GM12878 (cell line): ENCODE data around the gene GRHL1. TPM values are rescaled to one million over a fixed set of nuclear protein-coding genes. Genes with fewer than 3 reads are reported as not detected.
A peak's percentile ranks its signal among the peaks of the same experiment; 100 is the strongest.

Experiments
- BRCA1 ChIP-seq: IDR thresholded peaks from 2 replicates; pipeline ENCODE4 v1.6.1; 2011; ENCODE audit warnings: low read depth, low read length, improper control_type of control experiment
- CBX5 ChIP-seq: sonication (generic); IDR thresholded peaks from 2 replicates; pipeline ENCODE4 v1.6.1; 2016; ENCODE audit warnings: low read depth, moderate library complexity, mild to moderate bottlenecking, inconsistent platforms
- EGR1 ChIP-seq, 2 experiments: IDR thresholded peaks; 1 replicate in 1 of 2; 2 replicates in 1 of 2; pipeline ENCODE4 v1.6.1; 2011 to 2012; ENCODE audit warnings: low read depth in 2 of 2, low read length in 2 of 2, borderline replicate concordance in 1 of 2, mild to moderate bottlenecking in 1 of 2, moderate library complexity in 1 of 2
- ETV6 ChIP-seq, 2 experiments: fragments of 450-650 bp in 1 of 2; IDR thresholded peaks in 1 of 2; conservative IDR thresholded peaks in 1 of 2; 2 replicates each; pipeline ENCODE4 v1.6.1; 2014; ENCODE audit warnings: antibody characterized with exemption in 1 of 2, borderline replicate concordance in 1 of 2, low read depth in 1 of 2, mild to moderate bottlenecking in 1 of 2, moderate library complexity in 1 of 2
- HDAC6 ChIP-seq: fragments of 200-600 bp; sonication (generic); IDR thresholded peaks from one replicate; pipeline ENCODE4 v1.8.0; 2017; ENCODE audit warnings: antibody characterized with exemption; ENCODE audit not compliant: unreplicated experiment
- HDGF ChIP-seq: fragments of 450-650 bp; IDR thresholded peaks from 2 replicates; pipeline ENCODE4 v1.6.1; 2016; ENCODE audit warnings: antibody characterized with exemption
- MTA3 ChIP-seq: IDR thresholded peaks from 2 replicates; pipeline ENCODE4 v1.6.1; 2012; ENCODE audit warnings: low read length, inconsistent platforms, borderline replicate concordance
- NFIC ChIP-seq: IDR thresholded peaks from 2 replicates; pipeline ENCODE4 v1.6.1; 2012; ENCODE audit warnings: low read depth, mild to moderate bottlenecking, inconsistent platforms, low read length, moderate library complexity
- POLR2AphosphoS5 ChIP-seq: IDR thresholded peaks from 2 replicates; pipeline ENCODE4 v1.6.1; 2011; ENCODE audit warnings: mild to moderate bottlenecking, low read length, inconsistent platforms
- RAD21 ChIP-seq: IDR thresholded peaks from 2 replicates; pipeline ENCODE4 v1.6.1; 2011; ENCODE audit warnings: mild to moderate bottlenecking, low read depth, low read length, moderate library complexity; ENCODE audit not compliant: insufficient read depth
- RELA ChIP-seq: fragments of 450-650 bp; IDR thresholded peaks from 2 replicates; pipeline ENCODE4 v1.8.0; 2014; ENCODE audit warnings: borderline replicate concordance; ENCODE audit not compliant: partially characterized antibody
- RUNX3 ChIP-seq: IDR thresholded peaks from 2 replicates; pipeline ENCODE4 v1.6.1; 2012; ENCODE audit warnings: low read length, inconsistent platforms
- TCF7 ChIP-seq: IDR thresholded peaks from 2 replicates; pipeline ENCODE4 v1.6.1; 2014; ENCODE audit warnings: antibody characterized with exemption, borderline replicate concordance
- ZNF274 ChIP-seq: IDR thresholded peaks from one replicate; pipeline ENCODE4 v1.8.0; 2011; ENCODE audit not compliant: insufficient read length, insufficient read depth
- polyA plus RNA-seq, 11 experiments: library from polyadenylated mRNA; depleted of rRNA in 4 of 11; unstranded in 6 of 11; stranded (reverse) in 5 of 11; fragments of >200 nt; fragmentation: Nextera tagmentation in 4 of 11; fragmentation: Illumina TruSeq in 1 of 11; extraction: Ambion mirVana in 4 of 11; extraction: Trizol in 1 of 11; gene quantifications; 1 replicate in 1 of 11; 2 replicates in 10 of 11; pipeline versions ENCODE4 v1.2.1 to v1.2.3, GENCODE V29; 2011 to 2016; ENCODE audit warnings: inconsistent platforms in 2 of 11, missing spikeins in 2 of 11, low read depth in 1 of 11
- total RNA-seq, 4 experiments: library from RNA; depleted of rRNA in 3 of 4; stranded (reverse); fragments of >200 nt in 3 of 4; fragmentation: Illumina TruSeq in 1 of 4; extraction: Trizol in 1 of 4; gene quantifications; 2 replicates each; pipeline versions ENCODE4 v1.2.1 to v1.2.3, GENCODE V29; 2013 to 2021
- TF ChIP-seq, protein P1 (sequence below): fragments of 450-650 bp; IDR thresholded peaks from 2 replicates; pipeline ENCODE4 v1.6.1; 2016; ENCODE audit warnings: mild to moderate bottlenecking
- TF ChIP-seq, protein P2 (sequence below): fragments of 450-650 bp; IDR thresholded peaks from 2 replicates; pipeline ENCODE4 v1.6.1; 2018; ENCODE audit warnings: mild to moderate bottlenecking, low read depth, moderate library complexity; ENCODE audit not compliant: partially characterized antibody
- TF ChIP-seq, protein P3 (sequence below): IDR thresholded peaks from 2 replicates; pipeline ENCODE4 v1.6.1; 2012; ENCODE audit warnings: low read depth, low read length, improper control_type of control experiment
- TF ChIP-seq, protein P4 (sequence below): IDR thresholded peaks from 2 replicates; pipeline ENCODE4 v1.6.1; 2011; ENCODE audit warnings: low read depth, low read length, improper control_type of control experiment, borderline replicate concordance
- TF ChIP-seq, protein P5 (sequence below): fragments of 450-650 bp; IDR thresholded peaks from 2 replicates; pipeline ENCODE4 v1.6.1; 2016; ENCODE audit warnings: mild to moderate bottlenecking

Gene GRHL1
- total and polyA plus RNA-seq, 10 of the 15 experiments (the other 5 are each of a cell fraction or from before 2014, with no cell fraction given), result 0.09 to 0.81 (median 0.28) TPM; not detected in 1

DNA sequence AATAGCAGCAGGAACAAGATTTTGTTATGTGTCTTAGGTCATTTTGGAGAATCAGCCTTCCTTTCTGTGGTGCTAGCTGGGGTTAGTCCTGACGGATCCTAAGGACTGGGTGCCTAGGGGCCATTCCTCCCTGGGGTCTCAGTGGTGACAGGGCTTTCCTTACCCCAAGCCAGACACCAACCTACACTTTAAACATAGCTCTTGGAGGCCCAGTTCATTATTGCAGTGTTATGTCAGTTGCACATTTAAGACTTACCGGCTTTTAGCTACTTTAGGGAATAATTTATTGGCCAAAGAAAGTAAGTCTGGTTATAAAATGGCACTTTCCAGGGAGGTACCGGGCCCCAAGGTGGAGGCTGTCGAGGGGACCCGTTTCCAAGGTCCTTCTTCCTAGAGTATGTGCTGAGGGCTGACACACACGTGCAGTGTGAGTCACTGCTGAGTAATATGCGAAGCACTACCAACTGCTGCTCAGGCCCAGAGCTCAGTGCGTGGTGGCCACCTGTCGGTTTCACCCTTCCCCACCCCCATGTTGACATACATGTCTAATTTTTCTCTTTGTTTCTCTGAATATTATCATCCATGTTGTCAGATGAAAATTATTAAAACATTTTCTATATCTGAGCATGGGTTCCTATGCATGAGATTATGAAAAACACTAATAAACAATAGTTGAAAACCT, 37.0 kb upstream of the GRHL1 start (continued):
- TF ChIP-seq ETV6 (conservative IDR thresholded peaks at IDR 0.05 in 1 of 2, IDR thresholded peaks at IDR 0.05 in 1 of 2; ENCODE audit: borderline replicate concordance in 1 of 2, low read depth in 1 of 2), result peak in 1 of 2 experiments; percentile 65; a peak in 1 of 4 replicates
- no peak for TF ChIP-seq HDAC6
- TF ChIP-seq, protein P1, sequence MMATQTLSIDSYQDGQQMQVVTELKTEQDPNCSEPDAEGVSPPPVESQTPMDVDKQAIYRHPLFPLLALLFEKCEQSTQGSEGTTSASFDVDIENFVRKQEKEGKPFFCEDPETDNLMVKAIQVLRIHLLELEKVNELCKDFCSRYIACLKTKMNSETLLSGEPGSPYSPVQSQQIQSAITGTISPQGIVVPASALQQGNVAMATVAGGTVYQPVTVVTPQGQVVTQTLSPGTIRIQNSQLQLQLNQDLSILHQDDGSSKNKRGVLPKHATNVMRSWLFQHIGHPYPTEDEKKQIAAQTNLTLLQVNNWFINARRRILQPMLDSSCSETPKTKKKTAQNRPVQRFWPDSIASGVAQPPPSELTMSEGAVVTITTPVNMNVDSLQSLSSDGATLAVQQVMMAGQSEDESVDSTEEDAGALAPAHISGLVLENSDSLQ, result peak; percentile 17; the same call in 1 of the 2 replicates
- TF ChIP-seq RUNX3, result peak; percentile 61
- no peak for TF ChIP-seq TCF7
- TF ChIP-seq RAD21, result peak; percentile 67
- TF ChIP-seq HDGF, result no peak
- TF ChIP-seq MTA3, result no peak
- TF ChIP-seq EGR1 (IDR thresholded peaks at IDR 0.05; ENCODE audit: borderline replicate concordance in 1 of 2, low read depth in 2 of 2, low read length in 2 of 2), result peak in 1 of 2 experiments; percentile 50; a peak in 2 of 3 replicates
- TF ChIP-seq, protein P2, sequence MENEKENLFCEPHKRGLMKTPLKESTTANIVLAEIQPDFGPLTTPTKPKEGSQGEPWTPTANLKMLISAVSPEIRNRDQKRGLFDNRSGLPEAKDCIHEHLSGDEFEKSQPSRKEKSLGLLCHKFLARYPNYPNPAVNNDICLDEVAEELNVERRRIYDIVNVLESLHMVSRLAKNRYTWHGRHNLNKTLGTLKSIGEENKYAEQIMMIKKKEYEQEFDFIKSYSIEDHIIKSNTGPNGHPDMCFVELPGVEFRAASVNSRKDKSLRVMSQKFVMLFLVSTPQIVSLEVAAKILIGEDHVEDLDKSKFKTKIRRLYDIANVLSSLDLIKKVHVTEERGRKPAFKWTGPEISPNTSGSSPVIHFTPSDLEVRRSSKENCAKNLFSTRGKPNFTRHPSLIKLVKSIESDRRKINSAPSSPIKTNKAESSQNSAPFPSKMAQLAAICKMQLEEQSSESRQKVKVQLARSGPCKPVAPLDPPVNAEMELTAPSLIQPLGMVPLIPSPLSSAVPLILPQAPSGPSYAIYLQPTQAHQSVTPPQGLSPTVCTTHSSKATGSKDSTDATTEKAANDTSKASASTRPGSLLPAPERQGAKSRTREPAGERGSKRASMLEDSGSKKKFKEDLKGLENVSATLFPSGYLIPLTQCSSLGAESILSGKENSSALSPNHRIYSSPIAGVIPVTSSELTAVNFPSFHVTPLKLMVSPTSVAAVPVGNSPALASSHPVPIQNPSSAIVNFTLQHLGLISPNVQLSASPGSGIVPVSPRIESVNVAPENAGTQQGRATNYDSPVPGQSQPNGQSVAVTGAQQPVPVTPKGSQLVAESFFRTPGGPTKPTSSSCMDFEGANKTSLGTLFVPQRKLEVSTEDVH, result no peak
- peak; percentile 66 for TF ChIP-seq NFIC
- TF ChIP-seq, protein P3, sequence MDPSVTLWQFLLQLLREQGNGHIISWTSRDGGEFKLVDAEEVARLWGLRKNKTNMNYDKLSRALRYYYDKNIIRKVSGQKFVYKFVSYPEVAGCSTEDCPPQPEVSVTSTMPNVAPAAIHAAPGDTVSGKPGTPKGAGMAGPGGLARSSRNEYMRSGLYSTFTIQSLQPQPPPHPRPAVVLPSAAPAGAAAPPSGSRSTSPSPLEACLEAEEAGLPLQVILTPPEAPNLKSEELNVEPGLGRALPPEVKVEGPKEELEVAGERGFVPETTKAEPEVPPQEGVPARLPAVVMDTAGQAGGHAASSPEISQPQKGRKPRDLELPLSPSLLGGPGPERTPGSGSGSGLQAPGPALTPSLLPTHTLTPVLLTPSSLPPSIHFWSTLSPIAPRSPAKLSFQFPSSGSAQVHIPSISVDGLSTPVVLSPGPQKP, result no peak
- TF ChIP-seq ZNF274, result no peak
- TF ChIP-seq, protein P4, sequence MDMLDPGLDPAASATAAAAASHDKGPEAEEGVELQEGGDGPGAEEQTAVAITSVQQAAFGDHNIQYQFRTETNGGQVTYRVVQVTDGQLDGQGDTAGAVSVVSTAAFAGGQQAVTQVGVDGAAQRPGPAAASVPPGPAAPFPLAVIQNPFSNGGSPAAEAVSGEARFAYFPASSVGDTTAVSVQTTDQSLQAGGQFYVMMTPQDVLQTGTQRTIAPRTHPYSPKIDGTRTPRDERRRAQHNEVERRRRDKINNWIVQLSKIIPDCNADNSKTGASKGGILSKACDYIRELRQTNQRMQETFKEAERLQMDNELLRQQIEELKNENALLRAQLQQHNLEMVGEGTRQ, result no peak
- no peak for TF ChIP-seq BRCA1
- TF ChIP-seq POLR2AphosphoS5, result no peak
- TF ChIP-seq RELA, result no peak
- TF ChIP-seq, protein P5, sequence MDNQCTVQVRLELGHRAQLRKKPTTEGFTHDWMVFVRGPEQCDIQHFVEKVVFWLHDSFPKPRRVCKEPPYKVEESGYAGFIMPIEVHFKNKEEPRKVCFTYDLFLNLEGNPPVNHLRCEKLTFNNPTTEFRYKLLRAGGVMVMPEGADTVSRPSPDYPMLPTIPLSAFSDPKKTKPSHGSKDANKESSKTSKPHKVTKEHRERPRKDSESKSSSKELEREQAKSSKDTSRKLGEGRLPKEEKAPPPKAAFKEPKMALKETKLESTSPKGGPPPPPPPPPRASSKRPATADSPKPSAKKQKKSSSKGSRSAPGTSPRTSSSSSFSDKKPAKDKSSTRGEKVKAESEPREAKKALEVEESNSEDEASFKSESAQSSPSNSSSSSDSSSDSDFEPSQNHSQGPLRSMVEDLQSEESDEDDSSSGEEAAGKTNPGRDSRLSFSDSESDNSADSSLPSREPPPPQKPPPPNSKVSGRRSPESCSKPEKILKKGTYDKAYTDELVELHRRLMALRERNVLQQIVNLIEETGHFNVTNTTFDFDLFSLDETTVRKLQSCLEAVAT, result no peak
- 0 out of 2 replicates have a peak, but pooled peaks have one; percentile 41 for TF ChIP-seq CBX5
